ENCODE measurements around the gene TBCCD1. TPM values are rescaled to one million over a fixed set of nuclear protein-coding genes. Genes with fewer than 3 reads are reported as not detected.

The TBCCD1 gene
- total and polyA plus RNA-seq, 9 donors = 6.9 to 12.4 (median 10.6) TPM

DNA sequence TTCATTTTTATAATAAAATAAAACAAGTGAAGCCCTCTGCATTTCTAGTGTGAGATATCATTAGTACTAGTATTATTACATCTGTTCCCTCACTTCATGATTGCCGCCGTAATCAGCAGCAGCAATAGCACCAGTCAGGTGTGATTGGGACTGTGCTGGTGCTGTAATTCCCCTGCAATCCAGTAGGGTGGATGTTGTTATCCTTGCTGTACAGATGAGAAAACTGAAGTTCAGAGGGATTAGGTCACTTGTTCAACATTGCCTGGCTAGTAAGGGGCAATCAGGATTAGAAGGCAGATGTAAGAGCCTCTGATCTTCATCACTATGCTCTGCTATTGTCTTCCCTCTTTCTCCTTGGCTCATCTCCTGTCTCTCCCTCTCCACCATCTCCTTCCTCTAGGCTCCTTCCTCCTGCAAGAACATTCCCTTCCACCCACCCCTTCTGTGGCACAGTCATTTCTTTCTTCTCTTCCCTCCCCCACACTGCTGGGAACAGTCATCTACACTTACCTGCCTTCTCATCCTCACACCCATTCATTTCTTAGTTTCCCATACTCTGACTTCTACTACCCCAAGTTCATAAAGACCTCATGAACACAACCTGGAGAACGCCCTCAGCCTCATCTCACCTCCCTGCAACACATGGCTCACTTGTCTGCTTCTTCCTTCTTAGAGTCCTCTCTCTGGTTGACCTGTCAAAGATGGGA, 52.7 kb downstream of the TBCCD1 start:
- WGBS, 3 donors = 63 to 81% (median 63%) methylated on average over 3 of the region's 3 CpGs
- H3K4me3 ChIP-seq = no peak overlapping the region
- H3K27ac ChIP-seq = no peak overlapping the region
- no peak for DNase-seq
- no peaks in the 10 kb centered on the region for H3K9me3 ChIP-seq
- H3K27me3 ChIP-seq = no peaks in the 10 kb centered on the region
- H3K36me3 ChIP-seq = no peaks in the 10 kb centered on the region
- intact Hi-C loops (cut with DNase I) = no loop called here
- TF ChIP-seq EP300 (IDR thresholded peaks at IDR 0.05) = no peak
- H3K4me1 ChIP-seq (ENCODE audit: insufficient read depth) = no peaks in the 10 kb centered on the region

- H3K27me3 ChIP-seq = no peaks in the 10 kb centered on the region
- no peaks in the 10 kb centered on the region for H3K9me3 ChIP-seq
- TF ChIP-seq EP300 (IDR thresholded peaks at IDR 0.05) (no peak), CTCF (IDR thresholded peaks at IDR 0.05) (no peak), POLR2A (IDR thresholded peaks at IDR 0.05) (no peak)
- no peaks in the 10 kb centered on the region for H3K4me1 ChIP-seq (ENCODE audit: insufficient read depth)
- no peak overlapping the region for H3K4me3 ChIP-seq
- H3K36me3 ChIP-seq = no peaks in the 10 kb centered on the region
- no peak overlapping the region for H3K27ac ChIP-seq
- intact Hi-C loops (cut with DNase I) = no loop called here
- DNase-seq = no peak
- 38 to 44% (median 38%) methylated on average over 5 of the region's 5 CpGs for WGBS, 3 donors
Observed at GRCh38 chr3:186513386-186513785, 53.8 kb downstream of the TBCCD1 start.

- Histone ChIP-seq H3K4me3 (no peak overlapping the region), H3K27ac (no peak overlapping the region), H3K36me3 (no peaks in the 10 kb centered on the region), H3K9me3 (no peaks in the 10 kb centered on the region), H3K27me3 (no peaks in the 10 kb centered on the region), H3K4me1 (ENCODE audit: insufficient read depth) (no peaks in the 10 kb centered on the region)
- 31 to 42% (median 36%) methylated on average over 9 of the region's 9 CpGs for WGBS, 3 donors
- TF ChIP-seq CTCF (IDR thresholded peaks at IDR 0.05) = no peak
- no peak for TF ChIP-seq POLR2A (IDR thresholded peaks at IDR 0.05)
- TF ChIP-seq EP300 (IDR thresholded peaks at IDR 0.05) = no peak
- DNase-seq = no peak
- intact Hi-C loops (cut with DNase I) = no loop called here
Observed at GRCh38 chr3:186512570-186513302, 54.4 kb downstream of the TBCCD1 start.

DNA sequence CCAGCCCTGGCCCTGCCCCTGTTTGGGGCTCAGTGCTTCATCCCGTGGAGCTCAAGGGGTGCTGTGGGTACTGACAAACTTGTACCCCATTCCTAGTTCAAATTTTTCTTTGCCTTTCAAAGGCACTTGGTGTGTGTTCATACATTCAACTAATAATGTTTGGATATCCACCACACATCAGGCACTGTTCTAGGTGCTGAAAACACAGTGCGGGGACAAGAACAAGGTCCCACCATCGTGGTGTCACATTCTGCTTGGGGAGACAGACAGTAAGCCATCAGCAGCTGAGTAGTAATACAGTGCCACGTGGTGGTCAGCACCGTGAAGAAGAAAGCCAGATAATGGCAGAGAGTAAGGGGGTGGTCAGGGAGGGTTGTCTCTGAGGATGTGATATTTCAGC, 55.4 kb downstream of the TBCCD1 start:
- TF ChIP-seq CTCF (IDR thresholded peaks at IDR 0.05) (no peak), POLR2A (IDR thresholded peaks at IDR 0.05) (no peak), EP300 (IDR thresholded peaks at IDR 0.05) (no peak)
- intact Hi-C loops (cut with DNase I) = no loop called here

DNA sequence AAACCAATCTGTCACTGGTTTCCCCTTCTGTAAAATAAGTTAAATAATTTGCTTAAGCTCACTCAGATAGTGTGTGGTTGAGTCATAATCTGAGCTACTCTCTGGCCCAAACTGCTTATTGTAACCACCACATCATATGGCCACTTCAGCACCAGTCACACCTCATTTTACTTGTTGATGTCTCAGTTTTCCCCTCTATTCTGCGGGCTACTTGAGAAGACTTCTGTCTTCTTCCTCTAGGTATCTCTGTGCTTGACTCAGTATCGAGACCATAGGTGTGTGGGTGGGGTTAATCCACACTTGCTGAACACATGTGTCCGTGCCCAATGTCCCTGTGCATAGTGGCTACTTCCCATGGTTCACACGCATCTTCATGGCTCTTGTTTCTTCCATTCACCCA, 55.9 kb downstream of the TBCCD1 start:
- DNase-seq = no peak
- WGBS, 3 donors = 84 to 94% (median 86%) methylated on average over 4 of the region's 4 CpGs
- Histone ChIP-seq H3K4me3 (no peak overlapping the region), H3K36me3 (no peaks in the 10 kb centered on the region), H3K9me3 (no peaks in the 10 kb centered on the region), H3K4me1 (ENCODE audit: insufficient read depth) (no peaks in the 10 kb centered on the region), H3K27me3 (no peaks in the 10 kb centered on the region), H3K27ac (no peak overlapping the region)
- TF ChIP-seq POLR2A (IDR thresholded peaks at IDR 0.05) (no peak), CTCF (IDR thresholded peaks at IDR 0.05) (no peak), EP300 (IDR thresholded peaks at IDR 0.05) (no peak)
- intact Hi-C loops (cut with DNase I) = no loop called here

More for the DNA sequence above, 55.4 kb downstream of the TBCCD1 start:
- no peak overlapping the region for H3K27ac ChIP-seq
- 59 to 72% (median 64%) methylated on average over 5 of the region's 5 CpGs for WGBS, 3 donors
- no peaks in the 10 kb centered on the region for H3K9me3 ChIP-seq
- no peaks in the 10 kb centered on the region for H3K36me3 ChIP-seq
- DNase-seq = no peak
- no peaks in the 10 kb centered on the region for H3K4me1 ChIP-seq (ENCODE audit: insufficient read depth)
- no peaks in the 10 kb centered on the region for H3K27me3 ChIP-seq
- H3K4me3 ChIP-seq = no peak overlapping the region

Data from ovary (tissue), 9 donors.